Measurements from ENCODE around the gene FGD3.
A peak's percentile ranks its signal among the peaks of the same experiment; 100 is the strongest.
"Not testable (repeated sequence)": the region's sequence is repeated elsewhere in the genome, so short reads cannot be mapped to it uniquely, and the experiment has no call there.

FGD3 gene

GRCh38 chr9:93010056-93010455 lies 62.7 kb downstream of the FGD3 start:
- DNase-seq: no peak

GRCh38 chr9:93010704-93011103 lies 63.4 kb downstream of the FGD3 start:
- DNase-seq: no peak

- no peak for DNase-seq
Measured at GRCh38 chr9:93011114-93011513, 63.8 kb downstream of the FGD3 start.

GRCh38 chr9:93012963-93013855 lies 65.9 kb downstream of the FGD3 start:
- DNase-seq: no peak

- DNase-seq: no peak
Measured at GRCh38 chr9:93013856-93014582, 66.7 kb downstream of the FGD3 start.

- not testable (repeated sequence) for DNase-seq
Measured at GRCh38 chr9:93015190-93015589, 67.9 kb downstream of the FGD3 start.

- DNase-seq: no peak
Measured at GRCh38 chr9:93017621-93018020, 70.3 kb downstream of the FGD3 start.

GRCh38 chr9:93020151-93020550 lies 72.8 kb downstream of the FGD3 start:
- DNase-seq: no peak

- peak; percentile 50 to 57 for DNase-seq
Measured at GRCh38 chr9:93020771-93021670, 73.7 kb downstream of the FGD3 start.

- no peak for DNase-seq
Measured at GRCh38 chr9:93022066-93022465, 74.7 kb downstream of the FGD3 start.

- no peak for DNase-seq
Measured at GRCh38 chr9:93022721-93023520, 75.6 kb downstream of the FGD3 start.

- no peak for DNase-seq
Measured at GRCh38 chr9:93023521-93023815, 76.1 kb downstream of the FGD3 start.

- DNase-seq: no peak
Measured at GRCh38 chr9:93024646-93024910, 77.3 kb downstream of the FGD3 start.

GRCh38 chr9:93024986-93025630 lies 77.8 kb downstream of the FGD3 start:
- no peak for DNase-seq

GRCh38 chr9:93025736-93026135 lies 78.4 kb downstream of the FGD3 start:
- DNase-seq: no peak

- no peak for DNase-seq
Measured at GRCh38 chr9:93026640-93027039, 79.3 kb downstream of the FGD3 start.

GRCh38 chr9:93027750-93028149 lies 80.4 kb downstream of the FGD3 start:
- no peak for DNase-seq

GRCh38 chr9:93028448-93029006 lies 81.2 kb downstream of the FGD3 start:
- DNase-seq: peak; percentile 83 to 88

GRCh38 chr9:93030642-93031628 lies 83.6 kb downstream of the FGD3 start:
- DNase-seq: no peak

- no peak for DNase-seq
Measured at GRCh38 chr9:93031629-93032430, 84.5 kb downstream of the FGD3 start.
